GM10847 (cell line): ENCODE results near the gene PSMD3.

Source experiments
- POLR2A ChIP-seq: IDR thresholded peaks from 2 replicates; pipeline ENCODE4 v1.6.1; 2011; ENCODE audit not compliant: insufficient read length; ENCODE audit errors: extremely low read depth

PSMD3 gene

GRCh38 chr17:40041196-40041595 lies 60.6 kb downstream of the PSMD3 start:
- no peak for TF ChIP-seq POLR2A
